CD4-positive, alpha-beta T cell treated with Interleukin-21 for 1 hour (primary cell): ENCODE measurements around the gene ARID5B.
"Not testable (repeated sequence)": the region's sequence is repeated elsewhere in the genome, so short reads cannot be mapped to it uniquely, and the experiment has no call there.

Source experiments
- DNase-seq: peaks from one replicate; pipeline ENCODE4 v3.0.0-alpha.2; 2020

Gene ARID5B

GRCh38 chr10:62019013-62019684 is 117.7 kb downstream of the ARID5B start:
- no peak for DNase-seq

GRCh38 chr10:62019685-62020359 is 118.3 kb downstream of the ARID5B start:
- DNase-seq, result no peak

- DNase-seq, result no peak
Observed at GRCh38 chr10:62021128-62021665, 119.7 kb downstream of the ARID5B start.

- no peak for DNase-seq
Observed at GRCh38 chr10:62021978-62022802, 120.7 kb downstream of the ARID5B start.

GRCh38 chr10:62022830-62023229 is 121.3 kb downstream of the ARID5B start:
- no peak for DNase-seq

GRCh38 chr10:62023329-62023728 is 121.8 kb downstream of the ARID5B start:
- no peak for DNase-seq

- DNase-seq, result no peak
Observed at GRCh38 chr10:62024026-62024701, 122.7 kb downstream of the ARID5B start.

GRCh38 chr10:62025134-62025794 is 123.8 kb downstream of the ARID5B start:
- DNase-seq, result no peak

GRCh38 chr10:62025901-62026879 is 124.7 kb downstream of the ARID5B start:
- DNase-seq, result no peak

- no peak for DNase-seq
Observed at GRCh38 chr10:62027841-62028501, 126.5 kb downstream of the ARID5B start.

- not testable (repeated sequence) for DNase-seq
Observed at GRCh38 chr10:62028502-62028842, 127.0 kb downstream of the ARID5B start.

GRCh38 chr10:62029401-62029800 is 127.9 kb downstream of the ARID5B start:
- no peak for DNase-seq

GRCh38 chr10:62031507-62031906 is 130.0 kb downstream of the ARID5B start:
- no peak for DNase-seq

- DNase-seq, result no peak
Observed at GRCh38 chr10:62033125-62033524, 131.6 kb downstream of the ARID5B start.

- no peak for DNase-seq
Observed at GRCh38 chr10:62034096-62034640, 132.7 kb downstream of the ARID5B start.

GRCh38 chr10:62036186-62037081 is 134.9 kb downstream of the ARID5B start:
- no peak for DNase-seq

GRCh38 chr10:62037166-62037831 is 135.8 kb downstream of the ARID5B start:
- DNase-seq, result no peak

- no peak for DNase-seq
Observed at GRCh38 chr10:62037890-62038608, 136.6 kb downstream of the ARID5B start.
